CD4-positive, alpha-beta T cell treated with Interleukin-17A for 1 hour (primary cell): Measurements from ENCODE around the gene METAP1.
A peak's percentile ranks its signal among the peaks of the same experiment; 100 is the strongest.
"Not testable (repeated sequence)": the region's sequence is repeated elsewhere in the genome, so short reads cannot be mapped to it uniquely, and the experiment has no call there.

ENCODE experiments used
- DNase-seq: peaks from one replicate; pipeline ENCODE4 v3.0.0-alpha.2; 2020

METAP1 gene

GRCh38 chr4:99061048-99061700, 65.7 kb downstream of the METAP1 start:
- DNase-seq: no peak

GRCh38 chr4:99062120-99062519, 66.6 kb downstream of the METAP1 start:
- DNase-seq: no peak

GRCh38 chr4:99065521-99065920, 70.0 kb downstream of the METAP1 start:
- DNase-seq: not testable (repeated sequence)

GRCh38 chr4:99067617-99068016, 72.1 kb downstream of the METAP1 start:
- DNase-seq: no peak

GRCh38 chr4:99071159-99071558, 75.6 kb downstream of the METAP1 start:
- no peak for DNase-seq

- no peak for DNase-seq
Measured at GRCh38 chr4:99074816-99075215, 79.3 kb downstream of the METAP1 start.

- DNase-seq: no peak
Measured at GRCh38 chr4:99076292-99076976, 80.9 kb downstream of the METAP1 start.

GRCh38 chr4:99077177-99077576, 81.7 kb downstream of the METAP1 start:
- DNase-seq: no peak

GRCh38 chr4:99078336-99078735, 82.8 kb downstream of the METAP1 start:
- DNase-seq: no peak

- no peak for DNase-seq
Measured at GRCh38 chr4:99078931-99079624, 83.6 kb downstream of the METAP1 start.

GRCh38 chr4:99079625-99080295, 84.2 kb downstream of the METAP1 start:
- DNase-seq: no peak

- DNase-seq: not testable (repeated sequence)
Measured at GRCh38 chr4:99080869-99081268, 85.3 kb downstream of the METAP1 start.

GRCh38 chr4:99082192-99082591, 86.7 kb downstream of the METAP1 start:
- DNase-seq: no peak

- no peak for DNase-seq
Measured at GRCh38 chr4:99084595-99084994, 89.1 kb downstream of the METAP1 start.

- DNase-seq: peak; percentile 28
Measured at GRCh38 chr4:99088023-99088449, 92.5 kb downstream of the METAP1 start.

GRCh38 chr4:99088481-99089365, 93.2 kb downstream of the METAP1 start, which contains the start of gene ADH5:
Gene ADH5, minus strand, starts transcription at chr4:99088788. Its CDS starts 88 bp downstream, at chr4:99088700.
- peak; percentile 88 for DNase-seq

- no peak for DNase-seq
Measured at GRCh38 chr4:99090481-99091215, 95.1 kb downstream of the METAP1 start.

GRCh38 chr4:99091216-99091575, 95.7 kb downstream of the METAP1 start:
- DNase-seq: no peak

GRCh38 chr4:99091841-99092240, 96.3 kb downstream of the METAP1 start:
- DNase-seq: not testable (repeated sequence)

- DNase-seq: no peak
Measured at GRCh38 chr4:99099311-99099710, 103.8 kb downstream of the METAP1 start.

GRCh38 chr4:99099814-99100213, 104.3 kb downstream of the METAP1 start:
- DNase-seq: not testable (repeated sequence)

GRCh38 chr4:99100876-99101275, 105.4 kb downstream of the METAP1 start:
- no peak for DNase-seq
